Left colon (tissue), 2 donors: ENCODE measurements around the gene DNAJC30. TPM values are rescaled to one million over a fixed set of nuclear protein-coding genes. Genes with fewer than 3 reads are reported as not detected.
"Not testable (repeated sequence)": the region's sequence is repeated elsewhere in the genome, so short reads cannot be mapped to it uniquely, and the experiment has no call there.

Experiments used
- ATAC-seq: fragments of 200-7000 bp; cut with Tn5 transposase; one replicate; pipeline ENCODE4 v1.9.1; 2020; ENCODE audit warnings: mild to moderate bottlenecking, moderate library complexity
- DNase-seq, 2 donors: peaks; one replicate each; pipeline ENCODE4 v3.0.0-alpha.2; 2020
- intact Hi-C, 2 donors: fragments of 100-400 bp; cut with DNase I in 1 of 2; cut with micrococcal nuclease in 1 of 2; formaldehyde crosslinking; loops; one replicate each; pipeline versions ENCODE4 v1.11.2 to v1.14.0; 2022; cut with DNase I, micrococcal nuclease
- long read RNA-seq: library from polyadenylated mRNA; unstranded; transcript quantifications from one replicate; pipeline ENCODE4 v2.0.0, GENCODE V29; 2021
- total RNA-seq, 2 donors: library from RNA; stranded (reverse); fragmentation: NEBNext Ultra II Directional; extraction: Animal tissue kit (Norgen Biotek cat#: 25700); gene quantifications; one replicate each; pipeline ENCODE4 v1.2.1, GENCODE V29; 2021
- donor health status: DM: no; HTN: no; CAD: no.
- donor health status: DM: yes; HTN: yes; CAD: no.

Gene DNAJC30
- 10 to 100 TPM in 1 of 2 donors, 1 to 10 TPM in 1; 8.5 to 10.0 TPM for total RNA-seq
- long read RNA-seq, transcript DNAJC30-201 (1 exons, 2,485 nt): major isoform, 12 of 12 reads
- long read RNA-seq, partial matches to known transcripts: 0 of 12 reads
- long read RNA-seq, other reads (novel, unspliced or antisense): 0 of 12 reads

GRCh38 chr7:73683056-73683787 lies at the start of gene DNAJC30, which contains the start of gene BUD23:
DNAJC30 (minus strand) TSS chr7:73683453; CDS start chr7:73683423, 30 bp downstream.
BUD23 (plus strand) TSS chr7:73683597; CDS start chr7:73683626, 29 bp downstream.
- ATAC-seq (peak; percentile 98), DNase-seq (peak; percentile 98 to 100)
- intact Hi-C loops: no loop called here

DNA sequence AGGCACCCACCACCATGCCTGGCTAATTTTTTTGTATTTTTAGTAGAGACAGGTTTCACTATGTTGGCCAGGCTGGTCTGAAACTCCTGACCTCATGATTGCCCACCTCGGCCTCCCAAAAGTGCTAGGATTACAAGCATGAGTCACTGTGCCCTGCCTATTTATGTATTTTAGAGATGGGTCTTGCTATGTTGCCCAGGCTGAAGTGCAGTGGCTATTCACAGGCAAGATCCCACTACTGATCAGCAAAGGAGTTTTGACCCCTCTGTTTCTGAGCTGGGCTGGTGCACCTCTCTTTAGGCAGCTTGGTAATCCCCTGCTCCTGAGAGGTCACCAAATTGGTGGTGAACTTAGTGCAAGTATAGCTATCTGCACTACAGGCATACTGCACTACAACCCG lies 49.1 kb upstream of the DNAJC30 start:
- DNase-seq (no peak), ATAC-seq (no peak)
- intact Hi-C loops: no loop called here

DNA sequence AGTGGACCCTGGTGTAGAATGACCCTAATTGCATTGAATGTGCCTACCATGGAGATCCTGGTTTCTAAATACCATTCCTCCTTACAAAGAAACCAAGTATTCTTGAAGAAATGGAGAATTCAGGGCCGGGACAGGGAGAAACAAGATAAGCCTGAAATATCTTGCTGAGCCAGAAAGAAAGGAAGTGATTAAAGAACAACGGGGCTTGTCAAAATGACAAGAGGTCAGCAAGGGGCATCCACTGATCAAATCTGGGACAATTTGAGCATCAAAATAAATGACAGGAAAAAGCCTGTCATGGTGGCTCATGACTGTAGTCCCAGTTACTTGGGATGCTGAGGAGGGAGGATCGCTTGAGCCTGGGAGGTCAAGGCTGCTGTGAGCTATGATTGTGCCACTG lies 47.2 kb upstream of the DNAJC30 start:
- DNase-seq: no peak
- ATAC-seq: no peak
- intact Hi-C loops: no loop called here

- ATAC-seq (no peak), DNase-seq (no peak)
- intact Hi-C loops: loop anchor here (5.0 to 10.0 kb wide), 2 partner anchors 64 to 121 kb away; partner anchors contain the start of gene VPS37D (in 1 of the 2)
Measured at GRCh38 chr7:73728551-73728950, 45.3 kb upstream of the DNAJC30 start.

DNA sequence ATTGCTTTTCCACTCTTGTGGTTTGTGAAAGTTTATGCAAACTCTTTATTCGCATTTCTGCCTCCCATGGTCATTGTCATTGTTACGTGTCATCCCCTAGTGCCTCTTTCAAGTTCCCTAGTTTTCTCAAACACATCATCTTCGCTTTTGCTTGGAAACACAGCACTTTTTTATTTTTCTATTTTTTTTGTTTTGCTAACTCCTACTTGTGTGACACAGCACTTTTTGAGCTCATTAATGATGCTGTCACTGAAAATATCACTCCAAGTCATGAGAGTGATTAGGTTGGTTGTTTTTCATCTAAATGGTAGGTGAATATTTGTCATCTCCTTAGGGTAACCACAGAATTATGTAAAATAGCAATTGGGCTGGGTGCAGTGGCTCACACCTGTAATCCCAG lies 44.7 kb upstream of the DNAJC30 start:
- DNase-seq: no peak
- no peak for ATAC-seq
- intact Hi-C loops: loop anchor here (5.0 to 10.0 kb wide), 2 partner anchors 63 to 121 kb away; partner anchors contain the start of gene VPS37D (in 1 of the 2)

- intact Hi-C loops: loop anchor here (5.0 to 10.0 kb wide), 2 partner anchors 61 to 119 kb away; partner anchors contain the start of gene VPS37D (in 1 of the 2)
- DNase-seq (no peak), ATAC-seq (peak; percentile 27)
Measured at GRCh38 chr7:73726083-73726466, 42.8 kb upstream of the DNAJC30 start.

DNA sequence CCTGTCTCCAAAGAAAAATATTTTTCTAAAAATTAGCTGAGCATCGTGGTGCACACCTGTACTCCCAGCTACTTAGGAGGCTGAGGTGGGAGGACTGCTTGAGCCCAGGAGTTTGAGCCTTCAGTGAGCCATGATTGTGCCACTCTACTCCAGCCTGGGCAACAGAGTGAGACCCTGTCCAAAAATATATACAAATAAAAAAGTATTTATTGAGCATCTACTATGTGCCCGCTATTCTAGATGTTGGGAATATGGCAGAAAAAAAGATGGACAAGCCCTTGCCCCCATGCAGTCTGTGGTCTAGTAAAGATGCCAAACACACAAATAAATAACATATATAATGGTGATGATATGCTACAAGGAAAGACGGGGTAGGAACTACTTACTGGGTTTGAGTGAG lies 40.6 kb upstream of the DNAJC30 start:
- DNase-seq (no peak), ATAC-seq (no peak)
- intact Hi-C loops: loop anchor here in 1 of 2 donors (10.0 kb wide), 1 partner anchor 59 kb away; the partner anchor contains the start of gene VPS37D

GRCh38 chr7:73722785-73723184 lies 39.5 kb upstream of the DNAJC30 start:
- DNase-seq (no peak), ATAC-seq (no peak)
- intact Hi-C loops: loop anchor here in 1 of 2 donors (10.0 kb wide), 1 partner anchor 58 kb away; the partner anchor contains the start of gene VPS37D

DNA sequence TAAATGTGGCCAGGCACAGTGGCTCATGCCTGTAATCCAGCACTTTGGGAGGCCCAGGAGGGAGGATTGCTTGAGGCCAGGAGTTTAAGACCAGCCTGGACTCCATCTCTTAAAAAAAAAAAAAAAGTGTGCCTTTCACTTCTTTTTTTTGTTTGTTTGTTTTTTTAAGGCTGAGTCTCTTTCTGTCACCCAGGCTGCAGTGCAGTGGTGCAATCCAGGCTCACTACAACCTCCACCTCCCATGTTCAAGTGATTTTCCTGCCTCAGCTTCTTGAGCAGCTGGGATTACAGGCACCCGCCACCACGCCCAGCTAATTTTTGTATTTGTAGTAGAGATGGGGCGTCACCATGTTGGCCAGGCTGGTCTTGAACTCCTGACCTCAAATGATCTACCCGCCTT lies 38.9 kb upstream of the DNAJC30 start:
- intact Hi-C loops: loop anchor here in 1 of 2 donors (10.0 kb wide), 1 partner anchor 57 kb away; the partner anchor contains the start of gene VPS37D
- DNase-seq, ATAC-seq: not testable (repeated sequence)

- peak in 1 of 2 donors; percentile 51 for DNase-seq
- intact Hi-C loops: loop anchor here in 1 of 2 donors (10.0 kb wide), 1 partner anchor 57 kb away; the partner anchor contains the start of gene VPS37D
- peak; percentile 42 for ATAC-seq
Measured at GRCh38 chr7:73721377-73721817, 38.1 kb upstream of the DNAJC30 start.

DNA sequence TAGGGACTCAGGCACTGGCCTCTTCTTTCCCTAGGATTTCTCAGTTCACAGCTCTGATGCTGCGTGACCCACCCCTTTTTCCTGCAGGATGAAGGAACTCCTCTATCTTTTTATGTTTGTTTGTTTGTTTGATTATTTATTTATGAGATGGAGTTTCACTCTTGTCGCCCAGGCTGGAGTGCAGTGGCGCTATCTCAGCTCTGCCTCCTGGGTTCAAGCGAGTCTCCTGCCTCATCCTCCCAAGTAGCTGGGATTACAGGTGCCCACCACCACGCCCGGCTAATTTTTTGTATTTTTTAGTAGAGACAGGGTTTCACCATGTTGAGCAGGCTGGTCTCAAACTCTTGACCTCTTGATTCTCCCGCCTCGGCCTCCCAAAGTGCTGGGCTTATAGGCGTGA lies 37.2 kb upstream of the DNAJC30 start:
- DNase-seq, ATAC-seq: not testable (repeated sequence)
- intact Hi-C loops: loop anchor here in 1 of 2 donors (10.0 kb wide), 1 partner anchor 56 kb away; the partner anchor contains the start of gene VPS37D

- intact Hi-C loops: loop anchor here in 1 of 2 donors (10.0 kb wide), 1 partner anchor 55 kb away; the partner anchor contains the start of gene VPS37D
- ATAC-seq (no peak), DNase-seq (no peak)
Measured at GRCh38 chr7:73719806-73720169, 36.5 kb upstream of the DNAJC30 start.

DNA sequence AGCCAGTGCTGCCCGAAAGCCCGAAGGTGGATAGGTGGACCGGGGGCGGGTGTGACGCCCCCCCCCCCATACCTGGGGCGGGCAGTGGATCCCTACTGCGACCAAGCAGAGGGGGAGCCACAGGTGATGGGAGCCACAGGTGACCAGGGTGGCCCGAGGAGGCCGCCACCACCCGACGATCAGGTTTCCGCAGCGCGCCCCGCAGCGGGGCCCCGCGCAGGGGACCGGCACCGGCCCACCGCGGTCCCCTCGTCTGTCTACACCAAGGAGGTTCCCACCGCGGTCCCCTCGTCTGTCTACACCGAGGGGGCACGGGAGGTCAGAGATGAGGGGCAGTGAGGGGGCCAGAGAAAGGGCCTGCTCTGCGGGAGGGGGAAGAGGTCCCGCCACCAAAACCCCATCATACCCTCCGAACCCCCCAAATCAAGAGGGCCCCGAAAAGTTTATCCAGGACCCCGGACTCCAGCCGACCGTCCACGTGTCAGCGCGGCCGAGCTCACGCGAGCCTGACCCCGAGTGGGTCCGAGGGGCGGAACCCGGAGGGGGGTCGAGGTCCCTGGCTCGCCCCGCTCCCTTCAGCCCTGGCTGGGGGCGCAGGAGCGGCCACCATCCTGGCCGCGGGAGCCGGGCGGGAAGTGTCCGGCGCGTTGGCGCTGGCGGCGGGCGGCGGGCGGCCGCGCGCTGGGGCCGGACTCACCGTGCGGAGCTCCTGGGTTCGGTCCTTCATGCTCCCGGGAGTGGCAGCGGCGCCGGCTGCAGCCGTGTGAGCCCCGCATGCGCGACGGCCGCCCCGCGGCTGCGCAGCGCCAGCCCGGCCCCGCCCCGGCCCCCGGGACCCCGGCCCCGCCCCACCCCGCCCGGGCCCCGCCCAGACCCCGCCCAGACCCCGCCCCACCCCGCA lies 35.9 kb upstream of the DNAJC30 start, which contains the start of gene STX1A:
TSS of gene STX1A (minus strand) at position 765 of the 901 bp plus-strand sequence. CDS start at position 727, 38 bp downstream.
- intact Hi-C loops: no loop called here
- DNase-seq (peak in 1 of 2 donors; percentile 77), ATAC-seq (peak; percentile 83)

- no peak for DNase-seq
- intact Hi-C loops: no loop called here
- no peak for ATAC-seq
Measured at GRCh38 chr7:73718438-73718881, 35.2 kb upstream of the DNAJC30 start.

DNA sequence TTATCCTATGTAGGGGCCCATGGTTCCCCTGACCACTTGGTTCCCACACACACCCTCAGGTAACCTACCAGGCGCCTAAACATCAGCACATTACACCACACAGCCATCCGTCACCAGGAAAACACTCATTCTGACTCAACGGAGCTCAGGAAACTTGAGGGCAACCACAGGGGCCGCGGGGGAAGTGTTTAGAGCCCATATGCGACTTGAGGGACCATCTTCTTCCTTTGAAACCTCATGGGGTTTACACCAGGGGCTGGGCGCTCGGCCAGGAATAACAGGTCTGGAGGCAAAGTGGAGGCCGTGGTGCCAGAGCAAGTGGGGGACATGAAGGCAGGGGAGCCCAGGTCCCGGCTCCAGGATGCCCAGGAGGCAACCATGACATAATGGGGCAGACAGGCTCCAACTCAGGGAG lies 34.7 kb upstream of the DNAJC30 start:
- intact Hi-C loops: no loop called here
- ATAC-seq (no peak), DNase-seq (no peak)

- intact Hi-C loops: no loop called here
- DNase-seq: no peak
- no peak for ATAC-seq
Measured at GRCh38 chr7:73717025-73717807, 34.0 kb upstream of the DNAJC30 start.

- no peak for DNase-seq
- no peak for ATAC-seq
- intact Hi-C loops: no loop called here
Measured at GRCh38 chr7:73716318-73716890, 33.2 kb upstream of the DNAJC30 start.
